Neural cell (in vitro differentiated cells): Measurements from ENCODE around the gene SERGEF. TPM values are rescaled to one million over a fixed set of nuclear protein-coding genes. Genes with fewer than 3 reads are reported as not detected.

ENCODE experiments used
- H2AFZ ChIP-seq: fragments of 200-600, 300-800 bp; sonication (generic), shearing (Covaris generic); 2 replicates; pipeline ENCODE4 v1.6.0; 2014; ENCODE audit warnings: low read depth, mild to moderate bottlenecking, antibody characterized with exemption, low read length, moderate library complexity
- H3F3A ChIP-seq: fragments of 200-600 bp; shearing (Covaris generic); 2 replicates; pipeline ENCODE4 v1.6.1; 2016; ENCODE audit warnings: mild to moderate bottlenecking, moderate library complexity, mixed read lengths, antibody characterized with exemption, low read length; ENCODE audit not compliant: insufficient read depth, poor library complexity, severe bottlenecking
- H3K27ac ChIP-seq: fragments of 200-600, 300-800 bp; sonication (generic), shearing (Covaris generic); 2 replicates; pipeline ENCODE4 v1.5.1; 2014; ENCODE audit warnings: mild to moderate bottlenecking, low read length, moderate library complexity
- H3K27me3 ChIP-seq: fragments of 300-800, 200-600 bp; sonication (generic), shearing (Covaris generic); 2 replicates; pipeline ENCODE4 v1.6.0; 2014; ENCODE audit warnings: mild to moderate bottlenecking, low read depth, low read length, moderate library complexity; ENCODE audit not compliant: insufficient read depth
- H3K36me3 ChIP-seq: fragments of 300-800, 200-600 bp; sonication (generic), shearing (Covaris generic); 2 replicates; pipeline ENCODE4 v1.5.1; 2014; ENCODE audit warnings: mild to moderate bottlenecking, antibody characterized with exemption, low read length, moderate library complexity; ENCODE audit not compliant: insufficient read depth
- H3K4me2 ChIP-seq: fragments of 300-800, 200-600 bp; sonication (generic), shearing (Covaris generic); 2 replicates; pipeline ENCODE4 v1.6.0; 2014; ENCODE audit warnings: mild to moderate bottlenecking, low read length
- H3K4me3 ChIP-seq: fragments of 300-800, 200-600 bp; sonication (generic), shearing (Covaris generic); 2 replicates; pipeline ENCODE4 v1.5.1; 2014; ENCODE audit warnings: mild to moderate bottlenecking, low read length, moderate library complexity
- H3K79me2 ChIP-seq: fragments of 200-600 bp; shearing (Covaris generic); replicated peaks from 2 replicates; pipeline ENCODE4 v1.6.0; 2014; ENCODE audit warnings: mild to moderate bottlenecking, low read length, moderate library complexity; ENCODE audit not compliant: insufficient read depth
- H3K9ac ChIP-seq: fragments of 300-800, 200-600 bp; sonication (generic), shearing (Covaris generic); 2 replicates; pipeline ENCODE4 v1.6.1; 2016; ENCODE audit warnings: mild to moderate bottlenecking, low read length, mixed read lengths
- H3K9me2 ChIP-seq: fragments of 200-600 bp; shearing (Covaris generic); 2 replicates; pipeline ENCODE4 v1.6.1; 2016; ENCODE audit warnings: mild to moderate bottlenecking, low read length, mixed read lengths; ENCODE audit not compliant: insufficient read depth
- H3K9me3 ChIP-seq: fragments of 200-600, 300-800 bp; sonication (generic), shearing (Covaris generic); 2 replicates; pipeline ENCODE4 v1.6.1; 2016; ENCODE audit warnings: mild to moderate bottlenecking, mixed run types, low read length, moderate library complexity, mixed read lengths
- H4K20me1 ChIP-seq: fragments of 200-600 bp; shearing (Covaris generic); 2 replicates; pipeline ENCODE4 v1.6.1; 2016; ENCODE audit warnings: mild to moderate bottlenecking, mixed run types; ENCODE audit not compliant: insufficient read depth
- EP300 ChIP-seq: fragments of 450-650 bp; conservative IDR thresholded peaks from 2 replicates; pipeline ENCODE4 v1.6.1; 2014; ENCODE audit warnings: antibody characterized with exemption, mild to moderate bottlenecking, moderate library complexity; ENCODE audit not compliant: poor library complexity, severe bottlenecking
- EZH2 ChIP-seq: fragments of 200-600, 300-800 bp; shearing (Covaris generic), sonication (generic); IDR thresholded peaks from 2 replicates; pipeline ENCODE4 v1.6.1; 2014; ENCODE audit warnings: antibody characterized with exemption, low read length, borderline replicate concordance, mild to moderate bottlenecking; ENCODE audit not compliant: insufficient read depth, poor library complexity, severe bottlenecking
- MXI1 ChIP-seq: fragments of 450-650 bp; conservative IDR thresholded peaks from 2 replicates; pipeline ENCODE4 v1.6.1; 2014; ENCODE audit warnings: antibody characterized with exemption, mild to moderate bottlenecking; ENCODE audit not compliant: poor library complexity, severe bottlenecking
- POLR2AphosphoS5 ChIP-seq: IDR thresholded peaks from 2 replicates; pipeline ENCODE4 v1.6.1; 2012
- RAD21 ChIP-seq: fragments of 450-650 bp; conservative IDR thresholded peaks from 2 replicates; pipeline ENCODE4 v1.6.1; 2014; ENCODE audit warnings: antibody characterized with exemption, mild to moderate bottlenecking, moderate library complexity
- SMC3 ChIP-seq: fragments of 450-650 bp; conservative IDR thresholded peaks from 2 replicates; pipeline ENCODE4 v1.6.1; 2014; ENCODE audit warnings: antibody characterized with exemption, mild to moderate bottlenecking, moderate library complexity; ENCODE audit not compliant: poor library complexity
- TAF1 ChIP-seq: IDR thresholded peaks from 2 replicates; pipeline ENCODE4 v1.6.1; 2012; ENCODE audit warnings: low read depth
- polyA plus RNA-seq: library from polyadenylated mRNA; depleted of rRNA; stranded (reverse); fragments of >200 nt; gene quantifications from 2 replicates; pipeline ENCODE4 v1.2.3, GENCODE V29; 2014
- TF ChIP-seq, protein P1 (sequence below): IDR thresholded peaks from 2 replicates; pipeline ENCODE4 v1.6.1; 2012; ENCODE audit warnings: borderline replicate concordance
- TF ChIP-seq, protein P2 (sequence below): fragments of 450-650 bp; IDR thresholded peaks from 2 replicates; pipeline ENCODE4 v1.5.1; 2014; ENCODE audit warnings: antibody characterized with exemption, mild to moderate bottlenecking, moderate library complexity; ENCODE audit not compliant: poor library complexity, severe bottlenecking

Gene SERGEF
- polyA plus RNA-seq, 1 donor from 2014 or later = 49.6 TPM

DNA sequence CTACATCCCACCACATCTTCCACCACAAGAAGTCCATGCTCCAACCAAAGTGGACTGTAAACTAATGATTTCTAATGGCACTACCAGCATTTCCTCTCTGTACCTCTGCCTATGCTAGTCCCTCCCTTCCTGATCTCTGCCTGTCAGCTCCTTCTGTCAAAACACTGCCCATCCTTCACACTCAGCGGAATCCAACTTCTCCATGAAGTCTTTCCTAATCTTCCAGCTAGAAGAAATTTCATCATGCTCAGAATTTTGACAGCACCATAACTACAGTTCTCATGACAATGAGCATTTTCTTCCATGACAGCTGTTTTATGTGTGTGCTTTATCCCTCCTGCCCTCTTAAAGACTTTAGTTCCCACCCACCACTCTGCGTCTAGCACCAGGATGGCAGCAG is 111.4 kb downstream of the SERGEF start:
- TF ChIP-seq, protein P1, sequence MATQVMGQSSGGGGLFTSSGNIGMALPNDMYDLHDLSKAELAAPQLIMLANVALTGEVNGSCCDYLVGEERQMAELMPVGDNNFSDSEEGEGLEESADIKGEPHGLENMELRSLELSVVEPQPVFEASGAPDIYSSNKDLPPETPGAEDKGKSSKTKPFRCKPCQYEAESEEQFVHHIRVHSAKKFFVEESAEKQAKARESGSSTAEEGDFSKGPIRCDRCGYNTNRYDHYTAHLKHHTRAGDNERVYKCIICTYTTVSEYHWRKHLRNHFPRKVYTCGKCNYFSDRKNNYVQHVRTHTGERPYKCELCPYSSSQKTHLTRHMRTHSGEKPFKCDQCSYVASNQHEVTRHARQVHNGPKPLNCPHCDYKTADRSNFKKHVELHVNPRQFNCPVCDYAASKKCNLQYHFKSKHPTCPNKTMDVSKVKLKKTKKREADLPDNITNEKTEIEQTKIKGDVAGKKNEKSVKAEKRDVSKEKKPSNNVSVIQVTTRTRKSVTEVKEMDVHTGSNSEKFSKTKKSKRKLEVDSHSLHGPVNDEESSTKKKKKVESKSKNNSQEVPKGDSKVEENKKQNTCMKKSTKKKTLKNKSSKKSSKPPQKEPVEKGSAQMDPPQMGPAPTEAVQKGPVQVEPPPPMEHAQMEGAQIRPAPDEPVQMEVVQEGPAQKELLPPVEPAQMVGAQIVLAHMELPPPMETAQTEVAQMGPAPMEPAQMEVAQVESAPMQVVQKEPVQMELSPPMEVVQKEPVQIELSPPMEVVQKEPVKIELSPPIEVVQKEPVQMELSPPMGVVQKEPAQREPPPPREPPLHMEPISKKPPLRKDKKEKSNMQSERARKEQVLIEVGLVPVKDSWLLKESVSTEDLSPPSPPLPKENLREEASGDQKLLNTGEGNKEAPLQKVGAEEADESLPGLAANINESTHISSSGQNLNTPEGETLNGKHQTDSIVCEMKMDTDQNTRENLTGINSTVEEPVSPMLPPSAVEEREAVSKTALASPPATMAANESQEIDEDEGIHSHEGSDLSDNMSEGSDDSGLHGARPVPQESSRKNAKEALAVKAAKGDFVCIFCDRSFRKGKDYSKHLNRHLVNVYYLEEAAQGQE = no peak
- no peak for TF ChIP-seq SMC3
- TF ChIP-seq EP300 = no peak
- no peak for TF ChIP-seq POLR2AphosphoS5
- TF ChIP-seq EZH2 = no peak
- TF ChIP-seq, protein P2, sequence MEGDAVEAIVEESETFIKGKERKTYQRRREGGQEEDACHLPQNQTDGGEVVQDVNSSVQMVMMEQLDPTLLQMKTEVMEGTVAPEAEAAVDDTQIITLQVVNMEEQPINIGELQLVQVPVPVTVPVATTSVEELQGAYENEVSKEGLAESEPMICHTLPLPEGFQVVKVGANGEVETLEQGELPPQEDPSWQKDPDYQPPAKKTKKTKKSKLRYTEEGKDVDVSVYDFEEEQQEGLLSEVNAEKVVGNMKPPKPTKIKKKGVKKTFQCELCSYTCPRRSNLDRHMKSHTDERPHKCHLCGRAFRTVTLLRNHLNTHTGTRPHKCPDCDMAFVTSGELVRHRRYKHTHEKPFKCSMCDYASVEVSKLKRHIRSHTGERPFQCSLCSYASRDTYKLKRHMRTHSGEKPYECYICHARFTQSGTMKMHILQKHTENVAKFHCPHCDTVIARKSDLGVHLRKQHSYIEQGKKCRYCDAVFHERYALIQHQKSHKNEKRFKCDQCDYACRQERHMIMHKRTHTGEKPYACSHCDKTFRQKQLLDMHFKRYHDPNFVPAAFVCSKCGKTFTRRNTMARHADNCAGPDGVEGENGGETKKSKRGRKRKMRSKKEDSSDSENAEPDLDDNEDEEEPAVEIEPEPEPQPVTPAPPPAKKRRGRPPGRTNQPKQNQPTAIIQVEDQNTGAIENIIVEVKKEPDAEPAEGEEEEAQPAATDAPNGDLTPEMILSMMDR = no peak
- no peak for TF ChIP-seq RAD21
- no peak for TF ChIP-seq MXI1
- no peak for TF ChIP-seq TAF1
- Histone ChIP-seq H3K36me3 (no peaks in the 10 kb centered on the region), H3K79me2 (no peaks in the 10 kb centered on the region), H3F3A (no peaks in the 10 kb centered on the region), H3K27me3 (no peaks in the 10 kb centered on the region), H4K20me1 (no peaks in the 10 kb centered on the region), H3K9ac (no peak overlapping the region), H3K4me3 (no peak overlapping the region), H3K9me3 (no peaks in the 10 kb centered on the region), H3K27ac (no peak overlapping the region), H3K9me2 (no peaks in the 10 kb centered on the region), H2AFZ (no peak overlapping the region), H3K4me2 (no peak overlapping the region)

DNA sequence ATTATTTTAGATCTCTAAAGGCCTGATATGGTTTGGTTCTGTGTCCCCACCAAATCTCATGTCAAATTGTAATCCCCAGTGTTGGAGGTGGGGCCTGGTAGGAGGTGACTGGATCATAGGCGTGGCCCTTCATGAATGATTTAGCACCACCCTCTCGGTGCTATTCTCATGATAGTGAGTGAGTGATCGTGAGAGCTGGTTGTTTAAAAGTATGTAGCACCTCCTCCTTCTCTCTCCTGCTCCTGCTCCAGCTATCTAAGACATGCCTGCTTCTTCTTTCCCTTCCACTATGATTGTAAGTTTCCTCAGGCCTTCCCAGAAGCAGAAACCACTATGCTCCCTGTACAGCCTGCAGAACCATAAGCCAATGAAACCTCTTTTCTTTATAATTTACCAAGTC is 114.1 kb downstream of the SERGEF start:
- Histone ChIP-seq H3F3A (peaks cover 3% of the 10 kb centered on the region), H3K27me3 (no peaks in the 10 kb centered on the region), H3K4me3 (no peak overlapping the region), H3K9me3 (no peaks in the 10 kb centered on the region), H3K9me2 (no peaks in the 10 kb centered on the region), H3K36me3 (no peaks in the 10 kb centered on the region), H3K4me2 (no peak overlapping the region), H3K79me2 (no peaks in the 10 kb centered on the region), H2AFZ (no peak overlapping the region), H3K9ac (no peak overlapping the region), H3K27ac (no peak overlapping the region), H4K20me1 (no peaks in the 10 kb centered on the region)
- TF ChIP-seq POLR2AphosphoS5 (no peak), RAD21 (no peak), SMC3 (no peak), MXI1 (no peak), TAF1 (no peak), EP300 (no peak), EZH2 (no peak)
- TF ChIP-seq, protein P1 = no peak
- TF ChIP-seq, protein P2 = no peak
